ENCODE data around the gene LPP. TPM values are rescaled to one million over a fixed set of nuclear protein-coding genes. Genes with fewer than 3 reads are reported as not detected.

LPP gene
- total RNA-seq, 4 donors from 2014 or later = 45.9 to 81.1 (median 63.0) TPM

DNA sequence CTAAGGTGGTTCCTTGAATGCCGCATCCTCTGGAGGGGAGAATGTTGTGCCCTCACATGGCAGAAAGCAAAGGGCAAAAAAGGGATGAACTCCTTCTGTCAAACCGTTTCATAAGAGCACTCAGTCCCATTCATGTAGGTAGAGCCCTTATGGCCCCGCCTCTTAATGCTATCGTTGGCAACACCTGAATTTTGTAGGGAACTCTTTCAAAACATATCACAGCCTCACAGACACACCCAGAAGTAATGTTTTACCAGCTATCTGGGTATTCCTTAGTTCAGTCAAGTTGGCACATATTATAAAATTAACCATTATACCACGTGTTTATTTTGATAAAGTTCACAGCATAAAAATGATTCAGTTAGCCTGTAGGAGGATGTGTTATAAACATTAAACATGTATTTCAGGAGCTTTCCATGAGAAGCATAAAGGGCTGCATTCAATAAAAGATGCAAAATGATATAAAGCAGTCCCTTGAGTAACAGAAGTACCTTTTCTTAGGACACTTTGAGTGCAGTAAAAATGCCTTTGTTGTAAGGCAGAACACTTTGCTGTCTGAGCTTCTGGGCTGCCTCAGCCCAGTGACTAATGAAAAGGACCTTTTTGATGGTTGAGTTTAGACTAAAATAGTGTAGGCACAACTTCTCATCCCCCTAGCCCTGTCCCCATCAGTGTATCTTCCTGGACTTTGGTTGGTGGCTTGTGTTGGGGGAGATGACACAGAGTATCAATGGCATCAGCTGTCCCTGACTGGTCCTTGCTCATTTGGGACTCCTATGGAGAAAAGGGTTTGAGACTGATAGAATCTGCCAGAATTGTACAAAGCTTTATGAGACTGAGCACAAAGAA, 754.3 kb downstream of the LPP start:
- intact Hi-C loops (cut with DNase I; ENCODE audit: low total_unique reads) = no loop called here
- H3K4me3 ChIP-seq (ENCODE audit: low read depth, poor library complexity, severe bottlenecking) = no peak overlapping the region

DNA sequence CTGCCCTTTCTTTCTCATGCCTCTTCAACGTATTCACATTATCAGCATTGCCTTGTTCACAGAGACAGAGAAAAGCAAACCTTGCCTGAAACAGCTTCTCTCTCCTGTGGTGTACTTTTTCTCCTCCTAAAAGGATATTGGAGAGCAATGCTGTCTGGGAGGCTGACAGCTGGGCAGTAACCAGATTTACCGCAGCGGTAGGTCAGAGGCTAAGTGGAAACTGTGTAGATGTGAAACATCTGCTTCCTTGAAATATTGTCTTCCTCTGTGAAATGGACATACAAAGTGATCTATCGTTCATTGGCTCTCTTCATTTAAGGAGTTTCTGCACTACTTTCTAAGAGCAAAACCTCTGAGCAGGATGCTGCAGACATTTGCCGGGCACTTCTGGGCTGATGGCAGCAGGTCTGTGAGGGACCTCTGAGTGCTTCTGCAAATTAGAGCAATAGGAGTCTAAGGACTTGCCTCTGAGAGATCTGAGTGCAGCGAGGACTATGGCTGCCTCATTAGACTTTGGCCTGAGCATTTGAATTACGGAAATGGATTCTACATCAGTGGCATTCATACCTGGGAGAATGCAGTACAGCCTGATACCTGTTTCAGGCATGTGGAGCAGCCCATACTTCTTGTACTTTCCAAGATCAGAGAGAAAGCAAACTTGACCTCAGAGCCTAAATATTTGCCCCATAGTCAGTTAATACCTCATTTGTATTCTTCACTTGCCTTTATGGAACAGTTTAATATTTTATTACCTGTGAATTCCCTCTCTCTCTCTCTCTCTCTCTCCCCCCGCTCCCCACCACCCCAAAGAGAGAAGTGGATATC, 757.3 kb downstream of the LPP start:
- no peak overlapping the region for H3K4me3 ChIP-seq (ENCODE audit: low read depth, poor library complexity, severe bottlenecking)
- TF ChIP-seq, protein P1, sequence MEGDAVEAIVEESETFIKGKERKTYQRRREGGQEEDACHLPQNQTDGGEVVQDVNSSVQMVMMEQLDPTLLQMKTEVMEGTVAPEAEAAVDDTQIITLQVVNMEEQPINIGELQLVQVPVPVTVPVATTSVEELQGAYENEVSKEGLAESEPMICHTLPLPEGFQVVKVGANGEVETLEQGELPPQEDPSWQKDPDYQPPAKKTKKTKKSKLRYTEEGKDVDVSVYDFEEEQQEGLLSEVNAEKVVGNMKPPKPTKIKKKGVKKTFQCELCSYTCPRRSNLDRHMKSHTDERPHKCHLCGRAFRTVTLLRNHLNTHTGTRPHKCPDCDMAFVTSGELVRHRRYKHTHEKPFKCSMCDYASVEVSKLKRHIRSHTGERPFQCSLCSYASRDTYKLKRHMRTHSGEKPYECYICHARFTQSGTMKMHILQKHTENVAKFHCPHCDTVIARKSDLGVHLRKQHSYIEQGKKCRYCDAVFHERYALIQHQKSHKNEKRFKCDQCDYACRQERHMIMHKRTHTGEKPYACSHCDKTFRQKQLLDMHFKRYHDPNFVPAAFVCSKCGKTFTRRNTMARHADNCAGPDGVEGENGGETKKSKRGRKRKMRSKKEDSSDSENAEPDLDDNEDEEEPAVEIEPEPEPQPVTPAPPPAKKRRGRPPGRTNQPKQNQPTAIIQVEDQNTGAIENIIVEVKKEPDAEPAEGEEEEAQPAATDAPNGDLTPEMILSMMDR (IDR thresholded peaks at IDR 0.05) = no peak
- TF ChIP-seq POLR2A (IDR thresholded peaks at IDR 0.05) = no peak
- intact Hi-C loops (cut with DNase I; ENCODE audit: low total_unique reads) = no loop called here
- 87 to 88% methylated on average over 8 of the region's 8 CpGs for WGBS, 2 donors
- DNase-seq (ENCODE audit: low spot score in 2 of 2) = no peak

More for the DNA sequence above, 754.3 kb downstream of the LPP start:
- 76% methylated on average over 5 of the region's 5 CpGs for WGBS, 2 donors
- no peak for DNase-seq (ENCODE audit: low spot score in 2 of 2)
- TF ChIP-seq, protein P1 (IDR thresholded peaks at IDR 0.05) = no peak
- no peak for TF ChIP-seq POLR2A (IDR thresholded peaks at IDR 0.05)

DNA sequence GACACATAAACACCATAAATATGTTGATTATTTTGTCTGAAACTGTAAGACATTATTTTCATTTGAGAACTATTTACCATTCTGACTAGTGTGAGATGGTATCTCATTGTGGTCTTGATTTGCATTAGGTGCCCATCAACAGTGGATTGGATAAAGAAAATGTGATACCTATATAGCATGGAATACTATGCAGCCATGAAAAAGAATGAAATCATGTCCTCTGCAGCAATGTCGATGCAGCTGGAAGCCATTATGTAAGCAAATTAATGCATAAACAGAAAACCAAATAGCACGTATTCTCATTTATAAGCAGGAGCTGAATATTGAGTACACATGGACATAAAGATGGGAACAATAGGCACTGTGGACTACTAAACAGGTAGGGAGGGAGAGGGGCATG, 759.1 kb downstream of the LPP start:
- no peak for DNase-seq (ENCODE audit: low spot score in 2 of 2)
- intact Hi-C loops (cut with DNase I; ENCODE audit: low total_unique reads) = no loop called here
- H3K4me3 ChIP-seq (ENCODE audit: low read depth, poor library complexity, severe bottlenecking) = no peak overlapping the region
- no peak for TF ChIP-seq POLR2A (IDR thresholded peaks at IDR 0.05)
- TF ChIP-seq, protein P1 (IDR thresholded peaks at IDR 0.05) = no peak
- WGBS, 2 donors = 97 to 100% methylated on average over 2 of the region's 2 CpGs

DNA sequence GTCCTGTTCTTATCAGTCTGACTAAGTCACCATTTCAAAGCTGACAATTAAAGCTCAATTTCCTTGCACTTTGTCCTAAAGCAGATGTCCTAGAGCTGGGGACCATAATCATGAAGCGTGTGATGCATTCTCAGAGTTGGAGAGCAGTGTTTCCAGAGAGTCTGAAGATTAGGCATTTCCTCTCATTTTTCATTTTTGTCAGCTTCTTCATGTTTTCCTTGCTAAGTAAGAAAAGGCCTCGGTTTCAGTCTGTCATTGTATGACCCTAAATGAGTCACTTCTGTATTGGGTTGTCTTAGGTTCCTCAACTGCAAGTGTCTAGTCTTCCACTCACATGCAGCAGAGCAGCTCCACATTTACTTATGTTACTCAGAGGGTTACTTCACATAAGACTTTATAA, 760.6 kb downstream of the LPP start:
- 52 to 56% methylated on average over 2 of the region's 2 CpGs for WGBS, 2 donors
- TF ChIP-seq POLR2A (IDR thresholded peaks at IDR 0.05) = no peak
- TF ChIP-seq, protein P1 (IDR thresholded peaks at IDR 0.05) = no peak
- no peak for DNase-seq (ENCODE audit: low spot score in 2 of 2)
- no peak overlapping the region for H3K4me3 ChIP-seq (ENCODE audit: low read depth, poor library complexity, severe bottlenecking)
- intact Hi-C loops (cut with DNase I; ENCODE audit: low total_unique reads) = no loop called here

DNA sequence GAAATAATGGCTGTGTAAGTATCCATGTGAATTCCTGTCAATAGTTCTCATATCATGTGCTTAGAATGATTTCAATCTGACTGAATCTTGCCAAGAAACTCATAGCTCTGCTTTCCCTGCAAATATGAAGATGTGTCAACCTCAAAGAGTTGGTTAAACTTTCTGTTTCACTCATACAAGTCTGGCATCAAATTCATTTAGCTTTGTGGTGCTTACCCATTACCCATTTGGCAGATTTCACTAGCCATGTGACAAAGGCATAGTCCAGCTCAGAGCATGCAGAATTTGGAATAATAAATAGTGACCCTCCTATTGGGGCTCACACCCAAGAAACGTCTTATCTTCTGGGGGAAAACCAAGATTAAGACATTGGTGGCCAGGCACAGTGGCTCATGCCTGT, 761.2 kb downstream of the LPP start:
- intact Hi-C loops (cut with DNase I; ENCODE audit: low total_unique reads) = no loop called here
- no peak overlapping the region for H3K4me3 ChIP-seq (ENCODE audit: low read depth, poor library complexity, severe bottlenecking)
- WGBS, 2 donors = 19 to 39% methylated on average over 1 of the region's 1 CpG

More for the DNA sequence above, 761.2 kb downstream of the LPP start:
- TF ChIP-seq, protein P1 (IDR thresholded peaks at IDR 0.05) = no peak
- TF ChIP-seq POLR2A (IDR thresholded peaks at IDR 0.05) = no peak
- DNase-seq (ENCODE audit: low spot score in 2 of 2) = no peak
